IMR-90 (cell line): ENCODE data around the gene AADACL4. TPM values are rescaled to one million over a fixed set of nuclear protein-coding genes. Genes with fewer than 3 reads are reported as not detected.

ENCODE experiments used
- ATAC-seq: fragments of 200-7000 bp; cut with Tn5 transposase; 2 replicates; pipeline ENCODE4 v1.9.1; 2020; ENCODE audit warnings: low read depth, mild to moderate bottlenecking, moderate library complexity
- BruUV-seq: library from RNA; stranded (reverse); fragments of 400-500 nt; replicated peaks from 2 replicates; lab custom pipeline; 2021; lab: Mats Ljungman, UMichigan
- CTCF ChIA-PET: fragments of 300-600 bp; formaldehyde crosslinking; extraction: SDS; loops from one replicate; lab custom pipeline; 2021; ENCODE audit warnings: antibody characterized with exemption; lab: Yijun Ruan, JAX
- POLR2A ChIA-PET: fragments of 300-600 bp; sonication (Branson Sonifier 250); formaldehyde crosslinking; loops from one replicate; lab custom pipeline; 2022; ENCODE audit warnings: antibody characterized with exemption; ENCODE audit not compliant: unreplicated experiment; lab: Charles Lee
- DNase-seq: peaks from one replicate; pipeline ENCODE4 v3.0.0; 2013
- H2AFZ ChIP-seq: replicated peaks from 2 replicates; pipeline ENCODE3; 2013; ENCODE audit warnings: low read length, mild to moderate bottlenecking; ENCODE audit not compliant: poor library complexity
- H2AK5ac ChIP-seq: 2 replicates; pipeline ENCODE4 v1.6.1; 2013; ENCODE audit warnings: low read depth, low read length, inconsistent platforms
- H2AK9ac ChIP-seq: replicated peaks from 2 replicates; pipeline ENCODE3; 2013; ENCODE audit warnings: mild to moderate bottlenecking, low read depth, low read length, moderate library complexity; ENCODE audit not compliant: poor library complexity
- H2BK120ac ChIP-seq: 2 replicates; pipeline ENCODE4 v1.6.1; 2013; ENCODE audit warnings: low read depth, low read length, inconsistent platforms
- H2BK15ac ChIP-seq: 3 replicates; pipeline ENCODE4 v1.6.1; 2013; ENCODE audit warnings: low read depth, low read length, inconsistent platforms
- H2BK20ac ChIP-seq: 2 replicates; pipeline ENCODE4 v1.6.1; 2013; ENCODE audit warnings: low read depth, mild to moderate bottlenecking, inconsistent platforms, low read length, moderate library complexity
- H2BK5ac ChIP-seq: 2 replicates; pipeline ENCODE4 v1.6.1; 2013; ENCODE audit warnings: mild to moderate bottlenecking, low read depth, low read length, inconsistent platforms; ENCODE audit not compliant: poor library complexity, severe bottlenecking
- H3K14ac ChIP-seq: replicated peaks from 2 replicates; pipeline ENCODE4 v1.6.1; 2013; ENCODE audit warnings: low read depth, low read length, inconsistent platforms
- H3K18ac ChIP-seq: 2 replicates; pipeline ENCODE4 v1.6.1; 2013; ENCODE audit warnings: low read depth, low read length, control low read depth
- H3K23ac ChIP-seq: 2 replicates; pipeline ENCODE4 v1.6.1; 2013; ENCODE audit warnings: low read depth, low read length, inconsistent platforms
- H3K27ac ChIP-seq: 2 replicates; pipeline ENCODE4 v1.5.1; 2013; ENCODE audit warnings: mild to moderate bottlenecking, control low read depth, low read length; ENCODE audit not compliant: insufficient read depth
- H3K27me3 ChIP-seq: 2 replicates; pipeline ENCODE4 v1.6.1; 2013; ENCODE audit warnings: low read length; ENCODE audit not compliant: control insufficient read depth, insufficient read depth
- H3K36me3 ChIP-seq: 2 replicates; pipeline ENCODE4 v1.6.1; 2013; ENCODE audit warnings: low read length, mixed read lengths; ENCODE audit not compliant: control insufficient read depth, insufficient read depth
- H3K4ac ChIP-seq: 2 replicates; pipeline ENCODE4 v1.6.1; 2013; ENCODE audit warnings: low read depth, low read length, inconsistent platforms
- H3K4me1 ChIP-seq: 2 replicates; pipeline ENCODE4 v1.6.1; 2013; ENCODE audit warnings: low read length, mixed read lengths; ENCODE audit not compliant: control insufficient read depth, insufficient read depth
- H3K4me2 ChIP-seq: 2 replicates; pipeline ENCODE4 v1.6.1; 2013; ENCODE audit warnings: low read depth, mild to moderate bottlenecking, control low read depth, low read length, moderate library complexity
- H3K4me3 ChIP-seq: 2 replicates; pipeline ENCODE4 v1.5.1; 2013; ENCODE audit warnings: low read depth, mild to moderate bottlenecking, control low read depth, low read length, moderate library complexity; ENCODE audit not compliant: insufficient read depth
- H3K56ac ChIP-seq: 2 replicates; pipeline ENCODE4 v1.6.1; 2013; ENCODE audit warnings: low read length, inconsistent platforms; ENCODE audit not compliant: insufficient read depth; ENCODE audit errors: extremely low read depth
- H3K79me1 ChIP-seq, 2 experiments: 2 replicates each; pipeline ENCODE4 v1.6.1; 2013; ENCODE audit warnings: low read length in 2 of 2, inconsistent platforms in 1 of 2, low read depth in 1 of 2
- H3K9ac ChIP-seq: 2 replicates; pipeline ENCODE4 v1.6.1; 2013; ENCODE audit warnings: low read depth, low read length, control low read depth
- H3K9me1 ChIP-seq: 2 replicates; pipeline ENCODE4 v1.6.1; 2013; ENCODE audit warnings: low read length, inconsistent platforms; ENCODE audit not compliant: insufficient read depth
- H3K9me3 ChIP-seq: 2 replicates; pipeline ENCODE4 v1.6.1; 2013; ENCODE audit warnings: low read length; ENCODE audit not compliant: control insufficient read depth, insufficient read depth
- H4K20me1 ChIP-seq: 2 replicates; pipeline ENCODE4 v1.6.1; 2013; ENCODE audit warnings: low read length, inconsistent platforms; ENCODE audit not compliant: insufficient read depth
- H4K5ac ChIP-seq: 2 replicates; pipeline ENCODE4 v1.6.1; 2013; ENCODE audit warnings: mild to moderate bottlenecking, low read depth, low read length, control low read depth
- H4K8ac ChIP-seq, 2 experiments: 2 replicates each; pipeline ENCODE4 v1.6.1; 2013; ENCODE audit warnings: low read depth in 2 of 2, low read length in 2 of 2, control low read depth in 1 of 2, inconsistent platforms in 1 of 2
- H4K91ac ChIP-seq: 2 replicates; pipeline ENCODE4 v1.6.1; 2013; ENCODE audit warnings: low read depth, low read length, inconsistent platforms; ENCODE audit not compliant: insufficient read depth
- BHLHE40 ChIP-seq: fragments of 150-350 bp; IDR thresholded peaks from 2 replicates; pipeline ENCODE4 v1.6.1; 2016; ENCODE audit warnings: mild to moderate bottlenecking, low read depth, low read length
- CHD1 ChIP-seq: IDR thresholded peaks from 2 replicates; pipeline ENCODE4 v1.6.1; 2012; ENCODE audit warnings: low read depth, low read length, improper control_type of control experiment
- FOS ChIP-seq: fragments of 150-350 bp; IDR thresholded peaks from 2 replicates; pipeline ENCODE4 v1.6.1; 2016; ENCODE audit warnings: low read depth, low read length
- MAFK ChIP-seq: IDR thresholded peaks from 2 replicates; pipeline ENCODE4 v1.6.1; 2012; ENCODE audit warnings: low read depth, low read length, improper control_type of control experiment
- MAZ ChIP-seq: IDR thresholded peaks from 2 replicates; pipeline ENCODE4 v1.6.1; 2012; ENCODE audit warnings: low read depth, mild to moderate bottlenecking, low read length, improper control_type of control experiment, moderate library complexity, borderline replicate concordance
- RAD21 ChIP-seq: IDR thresholded peaks from 2 replicates; pipeline ENCODE4 v1.6.1; 2012; ENCODE audit warnings: low read length, improper control_type of control experiment
- RCOR1 ChIP-seq: IDR thresholded peaks from 2 replicates; pipeline ENCODE4 v1.6.1; 2012; ENCODE audit warnings: mild to moderate bottlenecking, low read length, improper control_type of control experiment; ENCODE audit not compliant: insufficient replicate concordance
- WGBS, 2 experiments: methylation state at CpG; one replicate each; pipeline versions ENCODE4 v1.1.5 to v1.1.7; 2013; ENCODE audit warnings: missing lambda C conversion rate in 2 of 2; ENCODE audit not compliant: insufficient read length in 1 of 2; ENCODE audit errors: extremely low coverage in 2 of 2; 5-methylcytosine and 5-hydroxymethylcytosine counted together
- dilution Hi-C: fragments of 300-500 bp; cut with HindIII; formaldehyde crosslinking; loops from one replicate; pipeline ENCODE4 v1.14.3; 2018; ENCODE audit warnings: low sequenced_read_pairs; ENCODE audit not compliant: unreplicated experiment
- in situ Hi-C: fragments of 300-500 bp; cut with MboI; formaldehyde crosslinking; loops from 3 replicates; pipeline ENCODE4 v1.14.3; 2019; ENCODE audit warnings: low sequenced_read_pairs, inconsistent platforms, mixed read lengths
- intact Hi-C: fragments of 100-400 bp; cut with micrococcal nuclease; formaldehyde crosslinking; loops from 2 replicates; pipeline ENCODE4 v1.10.0; 2022
- polyA plus RNA-seq, 3 experiments: library from polyadenylated mRNA; depleted of rRNA; stranded (reverse); fragments of >200 nt; gene quantifications; 2 replicates each; pipeline ENCODE4 v1.2.3, GENCODE V29; 2012; ENCODE audit warnings: low replicate concordance in 1 of 3
- total RNA-seq: library from RNA; depleted of rRNA; stranded (reverse); fragments of >200 nt; gene quantifications from 2 replicates; pipeline ENCODE4 v1.2.3, GENCODE V29; 2012
- TF ChIP-seq, protein P1 (sequence below): fragments of 150-350 bp; IDR thresholded peaks from 2 replicates; pipeline ENCODE4 v1.6.1; 2017; ENCODE audit warnings: mild to moderate bottlenecking, antibody characterized with exemption, low read length, low read depth

AADACL4 gene
- total and polyA plus RNA-seq, 2 of the 4 experiments (the other 2 are of a cell fraction), result not detected

DNA sequence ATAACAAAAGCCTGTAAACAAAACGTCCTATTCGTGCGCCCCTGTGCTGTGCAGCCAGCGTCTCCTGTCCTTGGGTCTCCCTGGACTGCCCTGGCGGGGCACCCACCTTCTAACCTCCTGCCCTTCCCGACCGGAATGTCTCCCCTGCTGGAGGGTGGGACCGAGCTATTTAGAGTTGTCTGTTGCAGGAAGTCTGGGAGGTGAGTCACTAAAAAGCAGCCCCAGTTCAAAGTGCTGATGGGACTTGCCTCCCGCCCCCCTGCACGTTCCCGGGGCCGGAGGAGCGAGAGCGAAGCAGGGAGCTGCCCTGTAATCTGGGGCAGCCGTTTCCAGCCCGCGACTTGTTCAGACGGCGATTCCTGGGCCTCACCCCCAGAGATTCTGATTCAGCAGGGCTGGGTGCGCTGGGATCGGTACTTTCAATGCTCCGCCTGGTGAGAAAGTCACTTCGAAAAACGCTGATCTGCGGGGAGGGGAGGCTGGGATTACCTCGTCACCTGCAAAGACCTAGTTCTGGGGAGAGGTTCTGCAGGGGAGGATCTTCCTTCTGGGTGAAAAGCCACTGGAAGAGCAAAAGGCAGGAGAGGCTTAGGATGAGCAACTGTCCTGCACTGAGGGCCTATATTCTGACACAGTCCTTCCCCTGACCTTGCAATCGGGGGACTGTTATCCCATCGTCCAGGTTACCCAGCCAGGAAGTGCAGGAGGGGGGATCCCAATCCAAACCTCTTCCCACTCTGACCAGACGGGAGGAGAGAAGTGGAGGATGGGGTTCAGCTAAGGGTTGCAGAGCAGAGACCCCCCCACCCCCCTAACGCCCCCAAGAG is 24.7 kb upstream of the AADACL4 start:
- Histone ChIP-seq H3K56ac (peak overlapping the region; percentile 68; the same call in 1 of the 2 replicates), H3K4me1 (peaks cover 21% of the 10 kb centered on the region), H2BK120ac (peak overlapping the region; percentile 91), H2BK15ac (peak overlapping the region; percentile 71; the same call in 2 of the 3 replicates), H3K36me3 (no peaks in the 10 kb centered on the region), H3K9me3 (no peaks in the 10 kb centered on the region), H3K9me1 (no peaks in the 10 kb centered on the region), H3K27me3 (no peaks in the 10 kb centered on the region), H2BK20ac (peak overlapping the region; percentile 64), H2BK5ac (peak overlapping the region; percentile 86), H4K8ac (peak overlapping the region; percentile 85 to 90), H3K4me2 (peak overlapping the region; percentile 76), H2AK9ac (peak overlapping the region; percentile 77), H3K79me1 (peaks cover 3 to 16% of the 10 kb centered on the region in 2 experiments; a peak in 2 of 4 replicates), H3K18ac (peak overlapping the region; percentile 77), H4K20me1 (no peaks in the 10 kb centered on the region), H3K4me3 (peak overlapping the region; percentile 66), H2AFZ (peak overlapping the region; percentile 90), H3K27ac (peak overlapping the region; percentile 87), H4K5ac (peak overlapping the region; percentile 83), H2AK5ac (peak overlapping the region; percentile 76), H3K23ac (peak overlapping the region; percentile 98), H3K9ac (peak overlapping the region; percentile 74), H4K91ac (peak overlapping the region; percentile 96), H3K4ac (peak overlapping the region; percentile 95), H3K14ac (peak overlapping the region; percentile 94)
- ATAC-seq, result peak; percentile 28
- dilution Hi-C loops (no loop called here), in situ Hi-C loops (loop anchor here (5.0 to 25.0 kb wide), 3 partner anchors 64 to 307 kb away; no protein-coding TSS in a partner anchor), intact Hi-C loops (loop anchor here (1.0 to 5.0 kb wide), 6 partner anchors 23 to 305 kb away; no protein-coding TSS in a partner anchor)
- no TSS peak for BruUV-seq
- WGBS, 2 experiments, result 6% methylated on average over 15 of the region's 30 CpGs; no CpG with 5 or more reads in 1 of the 2 experiments
- CTCF ChIA-PET, result interaction anchor here (0.9 to 2.4 kb wide), 5 partner anchors 18 to 305 kb away, joined by 3 to 6 read pairs (median 4); no protein-coding TSS in a partner anchor
- TF ChIP-seq, protein P1, sequence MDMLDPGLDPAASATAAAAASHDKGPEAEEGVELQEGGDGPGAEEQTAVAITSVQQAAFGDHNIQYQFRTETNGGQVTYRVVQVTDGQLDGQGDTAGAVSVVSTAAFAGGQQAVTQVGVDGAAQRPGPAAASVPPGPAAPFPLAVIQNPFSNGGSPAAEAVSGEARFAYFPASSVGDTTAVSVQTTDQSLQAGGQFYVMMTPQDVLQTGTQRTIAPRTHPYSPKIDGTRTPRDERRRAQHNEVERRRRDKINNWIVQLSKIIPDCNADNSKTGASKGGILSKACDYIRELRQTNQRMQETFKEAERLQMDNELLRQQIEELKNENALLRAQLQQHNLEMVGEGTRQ, result no peak
- TF ChIP-seq CHD1, result 0 out of 2 replicates have a peak, but pooled peaks have one; percentile 17
- peak; percentile 70 for TF ChIP-seq FOS
- peak; percentile 67 for TF ChIP-seq MAZ
- TF ChIP-seq RAD21, result peak; percentile 36
- TF ChIP-seq BHLHE40, result peak; percentile 95
- peak; percentile 12 for TF ChIP-seq RCOR1
- no peak for TF ChIP-seq MAFK
- POLR2A ChIA-PET, result interaction anchor here (0.7 kb wide), 1 partner anchor 265 kb away, joined by 3 read pairs; no protein-coding TSS in a partner anchor
- DNase-seq, result peak; percentile 83
